SK-MEL-5 (cell line): ENCODE results near the gene SEPTIN5. TPM values are rescaled to one million over a fixed set of nuclear protein-coding genes. Genes with fewer than 3 reads are reported as not detected.

Experiments used
- DNase-seq: peaks from one replicate; pipeline ENCODE4 v3.0.0-alpha.2; 2016; ENCODE audit warnings: low read depth, low spot score
- in situ Hi-C: cut with HindIII; loops from 2 replicates; pipeline ENCODE4 v1.10.0; 2016; ENCODE audit warnings: low sequenced_read_pairs, high pct_unique_total_duplicates, low pct_unique_long_range_greater_than_20kb
- total RNA-seq: library from RNA; depleted of rRNA; stranded (reverse); fragments of >200 nt; shearing (Covaris generic); gene quantifications from 2 replicates; pipeline ENCODE4 v1.2.3, GENCODE V29; 2014

The SEPTIN5 gene
- total RNA-seq, 1 experiment from 2014 or later, result 16.3 TPM

DNA sequence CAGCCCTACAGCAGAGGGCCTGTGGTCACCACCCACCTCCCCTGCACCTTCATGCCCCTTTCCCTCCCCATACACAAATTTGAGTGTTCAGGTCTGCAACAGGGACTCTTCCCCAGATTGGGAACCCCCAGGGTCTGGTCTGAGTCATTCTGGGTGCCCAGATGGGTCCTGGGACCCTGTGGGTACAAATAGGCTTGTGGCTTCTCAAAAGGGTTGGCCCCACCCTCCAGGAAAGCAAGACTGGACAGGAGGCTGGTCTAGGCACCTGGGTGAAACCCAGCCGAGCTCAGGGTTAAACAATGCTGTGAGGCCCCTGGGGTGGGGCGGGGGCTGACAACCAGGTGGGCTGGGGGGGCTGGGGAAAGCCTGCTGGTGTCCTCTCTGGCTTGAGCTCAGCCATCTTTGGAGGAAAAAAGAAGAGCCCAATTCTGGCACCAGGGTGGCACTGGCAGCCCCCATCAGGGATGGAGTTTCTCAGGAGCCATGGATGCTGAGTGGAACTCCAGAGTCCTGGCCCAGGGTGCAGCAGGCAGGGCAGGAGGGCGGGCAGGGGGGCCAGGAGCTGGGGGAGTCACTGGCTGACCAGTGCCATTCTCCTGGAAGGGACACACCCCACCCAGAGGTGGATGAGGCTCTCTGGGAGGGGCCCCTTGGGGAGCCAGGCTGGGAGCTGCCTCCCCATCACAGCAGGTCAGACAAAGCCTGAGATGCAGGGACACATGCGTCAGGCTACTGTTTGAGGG is 1.1 kb downstream of the SEPTIN5 start:
- in situ Hi-C loops, result no loop called here
- DNase-seq, result no peak

GRCh38 chr22:19716041-19716828 is 1.9 kb downstream of the SEPTIN5 start:
- no peak for DNase-seq
- in situ Hi-C loops, result no loop called here

- in situ Hi-C loops, result no loop called here
Observed at GRCh38 chr22:19716829-19717105, 2.5 kb downstream of the SEPTIN5 start.

GRCh38 chr22:19717181-19717580 is 2.9 kb downstream of the SEPTIN5 start:
- no peak for DNase-seq
- in situ Hi-C loops, result no loop called here

More at GRCh38 chr22:19716829-19717105, 2.5 kb downstream of the SEPTIN5 start:
- DNase-seq, result no peak

- in situ Hi-C loops, result no loop called here
- peak; percentile 60 for DNase-seq
Observed at GRCh38 chr22:19717691-19718455, 3.6 kb downstream of the SEPTIN5 start.

GRCh38 chr22:19718456-19719049 is 4.2 kb downstream of the SEPTIN5 start:
- in situ Hi-C loops, result no loop called here
- DNase-seq, result no peak

- in situ Hi-C loops, result no loop called here
Observed at GRCh38 chr22:19719050-19719482, 4.8 kb downstream of the SEPTIN5 start.

GRCh38 chr22:19719488-19720021 is 5.3 kb downstream of the SEPTIN5 start:
- in situ Hi-C loops, result no loop called here
- DNase-seq, result no peak

More at GRCh38 chr22:19719050-19719482, 4.8 kb downstream of the SEPTIN5 start:
- no peak for DNase-seq

DNA sequence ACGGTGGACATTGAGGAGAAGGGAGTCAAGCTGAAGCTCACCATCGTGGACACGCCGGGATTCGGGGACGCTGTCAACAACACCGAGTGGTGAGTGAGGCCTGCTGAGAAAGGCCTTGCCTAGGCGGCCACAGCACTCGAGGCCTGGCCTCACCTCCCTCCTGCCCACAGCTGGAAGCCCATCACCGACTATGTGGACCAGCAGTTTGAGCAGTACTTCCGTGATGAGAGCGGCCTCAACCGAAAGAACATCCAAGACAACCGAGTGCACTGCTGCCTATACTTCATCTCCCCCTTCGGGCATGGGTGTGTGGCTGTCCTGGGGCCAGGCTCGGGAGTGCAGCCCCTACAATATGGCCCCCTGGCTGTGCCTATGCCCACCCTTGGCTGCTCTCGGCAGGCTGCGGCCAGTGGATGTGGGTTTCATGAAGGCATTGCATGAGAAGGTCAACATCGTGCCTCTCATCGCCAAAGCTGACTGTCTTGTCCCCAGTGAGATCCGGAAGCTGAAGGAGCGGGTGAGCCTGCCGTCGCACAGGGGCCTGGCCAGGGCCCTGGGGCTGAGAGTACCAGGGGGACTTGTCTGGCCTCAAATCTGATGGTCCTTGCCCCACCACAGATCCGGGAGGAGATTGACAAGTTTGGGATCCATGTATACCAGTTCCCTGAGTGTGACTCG is 6.0 kb downstream of the SEPTIN5 start:
- no peak for DNase-seq
- in situ Hi-C loops, result no loop called here

- in situ Hi-C loops, result no loop called here
- no peak for DNase-seq
Observed at GRCh38 chr22:19720999-19721329, 6.7 kb downstream of the SEPTIN5 start.

DNA sequence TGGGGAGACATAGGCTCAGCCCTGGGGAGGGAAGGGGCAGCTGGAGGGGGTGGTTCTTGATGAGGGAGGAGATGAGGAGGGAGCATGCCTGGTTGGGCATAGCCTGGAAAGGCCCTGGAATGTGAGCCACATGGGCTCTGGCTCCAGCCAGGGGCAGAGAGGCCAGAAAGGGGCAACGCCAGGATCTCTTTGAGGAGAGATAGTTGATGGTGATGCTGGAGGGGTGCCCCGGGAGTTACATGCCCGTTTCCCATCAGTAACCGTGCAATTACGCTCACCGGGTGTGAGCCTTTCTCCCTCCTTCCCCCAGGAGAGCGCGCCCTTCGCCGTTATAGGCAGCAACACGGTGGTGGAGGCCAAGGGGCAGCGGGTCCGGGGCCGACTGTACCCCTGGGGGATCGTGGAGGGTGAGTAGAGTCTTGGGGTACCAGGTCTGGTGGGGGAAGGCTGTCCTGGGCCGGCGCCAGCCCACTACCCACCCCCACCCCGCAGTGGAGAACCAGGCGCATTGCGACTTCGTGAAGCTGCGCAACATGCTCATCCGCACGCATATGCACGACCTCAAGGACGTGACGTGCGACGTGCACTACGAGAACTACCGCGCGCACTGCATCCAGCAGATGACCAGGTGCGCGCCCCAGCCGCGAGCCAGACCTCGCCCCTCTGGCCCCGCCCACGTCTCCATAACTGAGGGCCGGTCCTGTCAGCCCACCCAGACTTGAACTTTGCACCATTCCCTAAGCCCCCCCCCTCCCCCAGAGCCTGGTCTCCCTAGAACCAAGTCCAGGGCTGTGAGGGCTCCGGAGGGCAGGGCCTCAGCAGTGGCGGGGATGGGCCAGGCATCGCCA is 7.3 kb downstream of the SEPTIN5 start:
- no peak for DNase-seq
- in situ Hi-C loops, result no loop called here

- no peak for DNase-seq
- in situ Hi-C loops, result no loop called here
Observed at GRCh38 chr22:19722178-19722981, 8.1 kb downstream of the SEPTIN5 start.

GRCh38 chr22:19722982-19723231 is 8.6 kb downstream of the SEPTIN5 start:
- DNase-seq, result no peak
- in situ Hi-C loops, result no loop called here

DNA sequence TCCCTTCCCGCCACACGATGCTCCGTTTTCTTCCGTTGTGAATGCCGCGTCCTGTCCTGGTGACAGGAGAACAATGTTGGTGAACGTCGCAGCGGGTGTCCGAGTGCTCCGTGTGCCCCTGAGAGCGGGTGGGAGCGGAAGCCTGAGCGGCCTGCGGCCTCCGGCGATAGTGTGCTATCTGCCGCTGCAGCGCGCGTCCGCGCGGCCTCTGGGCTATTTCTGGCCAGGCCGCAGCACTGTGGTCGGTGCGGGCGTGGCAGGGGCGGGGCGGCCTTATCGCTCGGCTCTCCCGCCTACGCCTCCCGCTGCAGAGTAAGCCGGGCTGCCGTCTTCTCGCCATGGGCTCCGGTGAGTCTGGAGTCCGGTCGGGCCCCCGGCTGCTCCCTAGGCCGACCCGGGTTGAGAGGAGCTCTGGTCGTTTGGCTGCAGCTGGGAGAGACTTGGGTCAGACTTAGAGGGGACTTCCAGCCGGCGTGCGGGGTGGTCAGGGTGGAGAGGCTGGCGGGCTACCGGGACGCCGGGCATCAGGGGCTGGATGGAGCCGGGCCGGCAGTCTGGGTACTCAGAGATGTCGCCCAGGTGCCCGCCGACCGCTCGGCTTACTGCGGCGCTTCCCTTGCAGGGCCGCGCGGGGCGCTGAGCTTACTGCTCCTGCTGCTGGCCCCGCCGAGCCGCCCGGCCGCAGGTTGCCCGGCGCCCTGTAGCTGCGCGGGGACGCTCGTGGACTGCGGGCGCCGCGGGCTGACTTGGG is 9.1 kb downstream of the SEPTIN5 start, which contains the start of gene GP1BB:
GP1BB (plus strand) TSS at position 308 of the 751 bp plus-strand sequence; CDS start at position 339, 31 bp downstream.
- in situ Hi-C loops, result no loop called here

More for the DNA sequence above, 9.1 kb downstream of the SEPTIN5 start, which contains the start of gene GP1BB:
- DNase-seq, result no peak
